HG03103 (cell line): ENCODE measurements around the gene TMEM220.
"Not testable (repeated sequence)": the region's sequence is repeated elsewhere in the genome, so short reads cannot be mapped to it uniquely, and the experiment has no call there.

Source experiments
- ATAC-seq: cut with Tn5 transposase; IDR thresholded peaks from one replicate; pipeline ENCODE4 v1.9.1; 2021; ENCODE audit warnings: low read depth; ENCODE audit not compliant: unreplicated experiment

TMEM220 gene

DNA sequence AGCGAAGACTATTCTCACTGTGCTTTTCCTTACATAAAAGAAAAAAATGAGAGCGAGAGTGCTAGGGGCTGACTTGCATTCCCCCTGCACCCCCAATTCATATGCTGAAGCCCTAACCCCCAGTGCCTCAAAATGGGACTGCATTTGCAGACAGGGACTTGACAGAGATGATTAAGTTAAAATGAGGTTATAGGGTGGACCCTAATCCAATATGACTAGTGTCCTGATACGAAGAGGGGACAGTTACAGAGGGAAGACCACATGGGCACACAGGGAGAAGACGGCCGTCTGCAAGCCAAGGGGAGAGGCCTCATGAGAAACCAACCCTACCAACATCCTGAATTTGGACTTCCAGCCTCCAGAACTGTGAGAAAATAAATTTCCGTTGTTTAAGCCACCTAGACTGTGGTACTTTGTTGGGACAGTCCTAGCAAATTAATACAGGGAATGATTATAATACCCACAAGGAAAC, 1.6 kb upstream of the TMEM220 start:
- ATAC-seq = no peak

DNA sequence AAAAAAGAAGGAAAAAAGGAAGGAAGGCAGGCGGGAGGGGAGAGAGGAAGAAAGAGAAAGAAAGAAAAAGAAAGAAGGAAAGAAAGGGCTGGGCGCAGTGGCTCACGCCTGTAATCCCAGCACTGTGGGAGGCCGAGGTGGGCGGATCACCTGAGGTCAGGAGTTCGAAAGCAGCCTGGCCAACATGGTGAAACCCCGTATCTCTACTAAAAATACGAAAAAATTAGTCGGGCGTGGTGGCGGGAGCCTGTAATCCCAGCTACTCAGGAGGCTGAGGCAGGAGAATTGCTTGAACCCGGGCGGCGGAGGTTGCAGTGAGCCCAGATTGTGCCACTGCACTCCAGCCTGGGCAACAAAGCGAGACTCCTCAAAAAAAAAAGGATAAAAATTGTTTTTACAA, 424 bp upstream of the TMEM220 start:
- not testable (repeated sequence) for ATAC-seq

DNA sequence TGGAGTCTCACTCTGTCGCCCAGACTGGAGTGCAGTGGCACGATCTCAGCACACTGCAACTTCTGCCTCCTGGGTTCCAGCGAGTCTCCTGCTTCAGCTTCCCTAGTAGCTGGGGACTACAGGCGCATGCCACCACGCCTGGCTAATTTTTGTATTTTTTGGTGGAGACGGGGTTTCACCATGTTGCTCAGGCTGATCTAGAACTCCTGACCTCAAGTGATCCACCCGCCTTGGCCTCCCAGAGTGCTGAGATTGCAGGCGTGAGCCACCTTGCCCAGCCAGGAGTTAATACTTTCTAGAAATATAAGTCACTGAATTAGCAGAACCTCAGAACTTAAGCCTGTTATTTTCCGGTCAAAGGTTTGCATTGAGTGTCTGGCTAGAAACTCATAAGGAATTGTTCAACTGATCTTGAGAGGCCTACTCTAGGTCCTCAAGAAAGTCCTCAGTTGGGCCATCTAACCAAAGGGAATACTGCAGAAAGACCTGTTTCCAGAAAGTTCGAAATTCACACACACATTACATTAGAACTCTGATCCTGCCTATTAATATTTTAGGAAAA, 1.4 kb downstream of the TMEM220 start:
- no peak for ATAC-seq

DNA sequence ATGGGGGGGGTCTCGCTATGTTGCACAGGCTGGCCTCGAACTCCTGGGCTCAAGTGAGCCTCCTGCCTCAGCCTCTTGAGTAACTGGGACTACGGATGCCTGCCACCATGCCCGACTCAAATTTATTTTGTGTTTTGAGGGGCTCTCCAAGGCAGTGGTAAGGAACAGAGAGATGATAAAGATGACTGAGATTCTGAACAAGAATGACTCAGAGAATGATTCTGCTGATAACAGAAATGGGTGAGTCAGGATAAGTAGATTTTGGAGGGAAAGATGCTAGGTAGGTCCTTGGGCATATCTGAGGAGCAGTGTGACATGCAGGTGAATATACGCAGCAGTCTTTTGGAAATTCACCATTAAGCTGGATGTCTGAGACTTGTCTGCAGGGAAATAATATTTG, 2.6 kb downstream of the TMEM220 start:
- ATAC-seq = no peak

DNA sequence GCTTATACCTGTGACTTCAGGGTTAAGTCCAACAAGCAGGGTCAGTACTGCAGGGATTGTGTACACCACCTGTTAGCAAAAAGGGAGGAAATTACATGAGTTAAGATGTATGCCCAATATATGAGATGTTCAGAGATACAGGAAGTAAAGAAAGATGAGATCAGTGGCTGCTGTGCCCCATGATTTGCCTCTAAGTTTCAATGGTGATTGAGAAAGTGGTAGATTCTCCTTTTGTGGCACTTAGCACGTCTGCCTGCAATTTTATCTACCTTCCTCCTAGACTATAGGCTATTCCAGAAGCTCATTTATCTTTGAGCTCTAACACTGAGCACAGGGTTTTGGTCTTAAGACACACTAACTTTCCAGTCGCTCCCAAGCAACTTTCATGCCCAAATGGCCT, 3.6 kb downstream of the TMEM220 start:
- no peak for ATAC-seq

DNA sequence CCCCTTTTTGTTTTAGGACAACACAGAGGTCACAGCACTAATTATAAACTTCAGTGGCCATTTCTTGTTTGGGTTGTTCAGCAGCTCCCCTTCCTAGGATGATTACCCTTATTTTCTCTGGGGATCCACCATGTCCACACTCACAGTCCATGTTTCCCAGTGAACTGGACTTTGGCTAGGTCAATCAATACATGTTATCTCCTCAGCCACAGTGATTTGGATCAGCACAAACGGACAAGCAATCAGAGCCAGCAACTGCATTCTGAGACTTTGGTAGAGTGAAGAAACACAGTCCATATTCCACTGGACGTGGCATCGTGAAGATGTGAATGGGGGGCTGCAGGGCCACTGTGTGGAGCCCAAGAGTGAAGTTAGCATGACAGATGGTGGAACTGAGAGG, 4.6 kb downstream of the TMEM220 start:
- ATAC-seq = no peak

DNA sequence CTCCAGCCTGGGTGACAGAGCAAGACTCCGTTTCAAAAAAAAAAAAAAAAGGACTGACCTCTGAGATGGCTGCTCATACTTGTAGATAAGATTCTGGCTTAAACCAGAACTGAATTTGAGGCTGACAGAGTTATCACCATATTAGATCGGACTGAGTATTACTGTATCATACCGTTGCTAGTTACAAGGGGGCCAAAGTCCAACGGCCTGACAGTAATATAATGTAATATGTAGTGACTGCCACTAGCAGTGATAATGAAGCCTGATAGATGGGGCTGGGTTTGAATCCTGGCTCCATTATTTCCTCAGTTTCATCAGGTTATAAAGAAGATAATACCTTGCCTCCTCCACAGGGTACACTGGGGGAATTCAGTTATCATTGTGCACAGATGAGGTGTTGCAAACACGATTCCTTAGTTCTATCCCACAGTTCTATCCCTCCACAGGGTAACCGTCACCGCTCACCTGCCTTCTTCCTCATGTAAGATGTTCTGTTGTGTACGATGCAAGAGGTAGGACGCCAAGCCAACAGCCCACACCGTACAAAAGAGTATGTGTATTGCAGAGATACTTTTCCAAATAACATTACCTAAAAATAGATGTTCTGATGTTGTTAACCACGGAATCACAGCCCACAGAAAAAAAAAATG, 5.2 kb downstream of the TMEM220 start:
- no peak for ATAC-seq

DNA sequence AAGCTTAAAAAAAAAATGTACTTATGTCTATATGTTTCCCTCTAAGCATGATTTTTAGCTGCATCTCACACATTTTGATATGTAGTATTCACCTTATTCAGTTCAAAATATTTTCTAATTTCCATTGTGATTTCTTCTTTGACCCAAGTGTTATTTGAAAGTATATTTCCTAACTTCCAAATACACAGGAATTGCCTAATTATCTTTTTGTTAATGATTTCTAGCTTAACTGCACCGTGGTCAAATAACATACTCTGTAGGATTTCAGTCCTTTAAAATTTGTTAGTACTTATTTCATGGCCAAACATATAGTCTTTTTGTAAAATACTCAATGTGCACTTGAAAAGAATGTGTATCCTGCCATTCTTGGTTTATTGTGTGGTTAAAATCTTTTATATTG, 11.3 kb downstream of the TMEM220 start:
- no peak for ATAC-seq

DNA sequence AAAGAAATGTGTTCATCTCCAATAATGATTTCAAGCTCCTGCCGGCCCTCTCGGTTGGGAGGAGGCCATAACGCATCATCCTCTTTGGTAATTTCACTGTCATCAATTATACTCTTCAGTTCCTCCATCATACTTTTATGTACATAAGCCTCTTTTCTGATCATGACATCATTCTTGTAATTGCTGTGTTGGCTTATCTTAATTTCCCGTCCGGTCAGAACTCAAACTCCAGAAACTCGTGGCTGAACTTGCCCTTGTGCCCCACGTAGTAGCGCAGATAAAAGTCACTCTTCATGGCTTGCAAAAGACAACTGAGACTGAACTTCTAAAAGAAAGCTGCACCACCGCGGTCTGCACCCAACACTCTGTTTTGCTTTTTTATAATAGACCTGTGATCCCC, 13.6 kb downstream of the TMEM220 start:
- no peak for ATAC-seq

DNA sequence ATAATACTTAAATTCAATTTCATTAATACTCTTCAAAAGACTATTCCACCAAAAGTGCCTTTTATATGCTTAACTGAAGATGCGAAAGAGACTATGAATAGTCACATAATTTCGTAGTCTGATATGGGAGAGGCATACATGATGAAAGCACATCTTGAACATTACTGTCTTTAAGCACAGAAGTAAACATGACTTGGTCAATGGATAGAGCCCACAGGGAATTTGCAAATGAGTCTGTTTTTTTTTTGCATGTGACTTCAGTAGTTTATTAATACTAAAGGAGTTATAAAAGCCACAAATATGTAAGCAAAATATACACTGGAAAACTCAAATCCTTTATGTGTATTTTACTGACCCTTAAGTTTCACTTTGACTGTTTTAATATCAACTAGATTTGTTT, 16.5 kb downstream of the TMEM220 start:
- no peak for ATAC-seq

DNA sequence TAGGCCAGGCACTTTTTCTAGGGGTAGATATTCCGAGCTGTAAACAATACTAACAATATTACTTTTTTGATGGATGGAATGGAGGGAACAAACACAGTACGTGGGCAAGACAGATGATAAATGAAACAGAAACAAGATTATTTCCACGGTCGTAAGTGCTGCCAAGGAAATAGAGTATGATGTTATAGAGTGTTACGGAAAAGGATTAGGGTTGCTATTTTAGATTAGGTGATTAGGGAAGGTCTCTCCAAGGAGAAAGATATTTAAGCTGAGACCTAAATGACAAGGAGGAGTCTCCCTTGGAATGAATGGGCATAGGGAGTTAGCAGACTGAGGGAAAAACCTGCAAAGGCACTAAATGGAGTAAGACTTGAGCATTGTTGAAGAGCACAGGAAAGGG, 24.1 kb downstream of the TMEM220 start:
- ATAC-seq = no peak

DNA sequence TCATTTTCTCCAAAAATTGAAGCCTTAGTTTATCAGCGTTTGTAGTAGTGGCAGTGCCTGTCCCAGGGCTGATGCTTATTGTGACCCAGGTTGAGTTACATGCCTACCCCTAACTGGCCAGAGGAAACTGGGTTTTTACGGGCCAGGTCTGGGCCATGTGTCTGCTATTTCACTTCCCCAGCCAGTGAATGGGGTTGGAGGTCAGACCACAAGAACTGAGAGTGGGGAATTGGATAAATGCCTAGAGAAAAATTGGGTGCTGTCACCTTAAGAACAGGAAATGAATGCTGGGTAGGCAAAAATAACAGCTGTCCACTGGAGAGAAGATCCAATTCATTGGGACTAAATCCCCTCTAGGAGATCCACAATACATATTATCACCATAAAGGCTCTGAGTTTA, 27.2 kb downstream of the TMEM220 start:
- ATAC-seq = no peak

DNA sequence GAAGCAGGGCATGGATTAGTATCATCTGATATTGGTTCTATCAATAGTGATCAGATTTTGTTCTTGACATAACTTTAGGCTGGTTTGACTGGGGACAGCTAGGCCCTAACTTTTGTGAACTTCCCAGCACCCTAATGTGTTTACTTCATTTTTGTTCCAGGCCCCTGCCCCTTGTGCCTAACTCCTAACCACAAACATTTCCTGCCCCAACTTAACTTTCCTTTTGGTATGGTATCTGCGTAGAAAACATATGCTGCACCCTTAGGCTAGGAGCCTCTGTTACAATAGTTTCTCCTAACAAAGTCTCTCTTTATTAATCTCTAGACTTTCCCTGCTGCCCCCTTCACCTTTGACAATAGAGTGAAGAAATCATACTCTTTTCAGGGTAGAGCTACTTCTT, 30.0 kb downstream of the TMEM220 start:
- ATAC-seq = no peak

DNA sequence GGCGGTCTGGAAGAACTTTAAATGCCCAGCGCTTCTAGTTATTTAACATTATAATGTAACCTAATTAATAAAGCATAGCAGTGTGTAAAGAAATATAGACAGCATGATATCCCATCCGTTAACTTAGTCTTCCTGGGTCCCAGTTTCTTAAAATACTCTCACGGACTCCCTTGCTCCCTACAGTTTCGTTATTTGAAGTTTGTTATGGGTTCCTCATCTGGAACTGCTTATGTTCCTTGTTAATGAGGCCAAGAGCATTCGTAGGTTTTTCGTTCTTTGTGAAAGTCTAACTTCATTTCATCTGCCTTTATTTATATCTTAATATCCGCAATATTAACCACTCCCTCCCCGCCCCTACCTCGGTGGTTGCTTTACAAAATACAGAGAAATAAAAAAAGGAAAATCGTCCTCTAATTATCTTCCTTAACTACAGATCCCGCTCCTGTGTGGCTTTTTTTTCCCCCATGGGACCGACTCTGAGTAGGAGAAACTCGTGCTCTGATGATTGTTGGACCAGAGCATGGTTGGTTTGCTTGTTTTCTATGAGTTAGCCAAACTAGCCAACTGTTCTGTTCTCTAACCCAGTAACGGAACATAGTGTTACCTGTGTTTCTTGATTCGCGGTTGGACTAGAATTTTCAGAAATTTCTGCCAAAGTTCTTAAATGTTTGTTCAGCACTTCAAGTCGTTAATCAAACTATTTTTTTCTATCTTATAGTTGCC, 31.6 kb downstream of the TMEM220 start:
- no peak for ATAC-seq

DNA sequence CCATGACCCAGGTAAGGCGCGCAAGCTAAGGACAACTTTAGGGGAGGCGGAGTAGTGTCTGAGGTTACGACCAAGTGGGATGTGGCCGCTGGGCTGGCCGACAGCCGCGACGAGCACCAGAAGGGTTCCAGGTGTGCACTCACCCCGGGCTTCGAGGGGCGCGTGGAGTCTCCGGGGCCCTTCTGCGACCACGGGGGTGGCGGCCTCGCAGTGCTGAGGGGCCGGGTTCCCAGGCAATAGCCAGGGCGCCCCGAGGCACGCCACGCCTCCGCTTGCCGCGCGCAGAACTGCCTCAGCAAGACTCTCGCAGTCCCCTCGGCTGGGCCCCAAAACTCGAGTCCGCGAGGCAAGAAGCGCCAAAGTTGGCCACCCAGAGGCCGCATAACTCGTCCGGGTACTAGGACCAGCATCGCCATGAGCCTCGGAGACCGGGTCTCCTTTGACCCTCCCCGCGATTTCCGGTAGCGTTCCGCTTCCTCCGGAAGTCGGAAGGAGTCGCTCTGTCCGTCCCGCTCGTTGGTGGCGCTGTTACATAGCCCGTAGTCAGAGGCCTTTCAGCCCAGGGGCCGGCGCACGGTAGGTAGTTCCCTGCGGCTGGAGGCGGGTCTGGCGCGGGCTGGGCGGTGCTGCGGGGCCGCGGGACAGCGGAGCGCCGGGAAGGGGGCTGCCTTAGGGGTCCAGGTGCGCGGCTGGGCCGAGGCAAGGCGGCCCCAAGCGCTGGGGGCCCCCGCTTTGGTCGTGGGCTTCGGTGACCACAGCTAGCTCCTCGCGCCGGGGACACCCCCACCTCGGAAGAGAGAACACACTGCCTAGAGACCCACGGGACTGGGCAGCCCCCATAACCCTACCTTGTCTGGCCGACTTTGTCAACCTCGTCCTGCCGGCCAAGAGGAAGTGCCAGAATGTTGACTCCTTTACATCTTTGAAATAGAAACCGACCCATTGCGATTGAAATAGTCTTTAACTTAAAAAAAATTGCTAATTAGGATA, 32.4 kb downstream of the TMEM220 start, which contains the start of the genes ADPRM and SCO1:
Gene ADPRM, plus strand, starts transcription at position 503 of the 990 bp plus-strand sequence. CDS start 7,333 bp downstream, outside the sequence.
Gene SCO1, minus strand, starts transcription at position 442 of the 990 bp plus-strand sequence. Its CDS starts 26 bp downstream, at position 416.
- ATAC-seq = peak; percentile 97

DNA sequence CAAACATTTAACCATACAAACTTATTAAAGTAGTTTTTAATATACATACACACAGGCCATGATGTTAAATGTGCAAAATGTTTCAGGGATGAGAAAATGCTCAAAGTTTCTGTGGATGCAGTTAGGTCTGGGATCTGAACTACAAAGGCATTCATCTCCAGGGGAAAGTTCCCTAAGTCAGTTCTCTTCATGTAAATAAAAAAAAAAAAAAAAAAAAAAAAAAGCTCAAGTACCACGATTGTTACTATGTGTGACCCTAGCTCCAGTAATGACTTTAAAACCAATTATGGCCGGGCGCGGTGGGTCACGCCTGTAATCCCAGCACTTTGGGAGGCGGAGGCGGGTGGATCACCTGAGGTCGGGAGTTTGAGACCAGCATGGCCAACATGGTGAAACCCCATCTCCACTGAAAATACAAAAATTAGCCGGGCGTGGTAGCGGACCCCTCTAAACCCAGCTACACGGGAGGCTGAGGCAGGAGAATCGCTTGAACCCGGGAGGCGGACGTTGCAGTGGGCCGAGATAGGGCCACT, 33.9 kb downstream of the TMEM220 start:
- ATAC-seq = not testable (repeated sequence)

DNA sequence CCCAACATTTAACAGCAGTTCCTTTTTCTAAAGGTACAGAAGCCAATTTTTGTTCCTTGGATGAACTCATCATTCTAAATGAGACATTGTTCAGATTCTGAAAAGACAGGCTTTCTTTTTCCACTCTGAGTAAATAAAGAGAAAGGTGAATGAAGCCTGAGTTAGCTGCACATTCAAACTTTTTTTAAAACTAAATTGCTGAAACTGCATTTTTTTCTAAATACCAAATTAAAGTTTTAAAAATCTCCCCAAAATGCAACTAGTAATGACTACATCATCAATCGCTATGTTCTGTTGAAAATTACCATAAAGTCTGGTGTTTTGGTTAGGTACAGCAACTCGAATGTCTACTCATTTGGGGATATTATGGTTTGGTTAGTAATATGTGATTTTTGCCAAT, 42.3 kb downstream of the TMEM220 start:
- ATAC-seq = no peak

DNA sequence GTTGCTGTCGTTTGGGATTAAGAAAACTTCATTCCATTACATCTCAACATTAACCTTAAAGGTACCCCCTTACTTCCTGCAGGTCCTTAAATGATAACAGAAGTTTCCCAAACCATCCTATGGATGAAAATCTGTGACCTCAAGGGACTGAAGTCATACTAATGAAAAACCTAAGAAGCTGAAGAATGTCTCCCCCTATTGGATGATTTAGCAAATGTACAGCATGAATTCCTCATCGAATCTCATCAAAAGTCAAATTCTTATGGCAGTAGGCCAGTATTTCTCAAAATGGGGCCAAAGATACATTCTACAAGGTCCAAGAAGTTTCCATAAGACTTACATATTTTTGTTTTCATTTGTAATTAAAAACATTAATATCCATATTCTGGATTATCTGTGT, 46.0 kb downstream of the TMEM220 start:
- ATAC-seq = no peak

DNA sequence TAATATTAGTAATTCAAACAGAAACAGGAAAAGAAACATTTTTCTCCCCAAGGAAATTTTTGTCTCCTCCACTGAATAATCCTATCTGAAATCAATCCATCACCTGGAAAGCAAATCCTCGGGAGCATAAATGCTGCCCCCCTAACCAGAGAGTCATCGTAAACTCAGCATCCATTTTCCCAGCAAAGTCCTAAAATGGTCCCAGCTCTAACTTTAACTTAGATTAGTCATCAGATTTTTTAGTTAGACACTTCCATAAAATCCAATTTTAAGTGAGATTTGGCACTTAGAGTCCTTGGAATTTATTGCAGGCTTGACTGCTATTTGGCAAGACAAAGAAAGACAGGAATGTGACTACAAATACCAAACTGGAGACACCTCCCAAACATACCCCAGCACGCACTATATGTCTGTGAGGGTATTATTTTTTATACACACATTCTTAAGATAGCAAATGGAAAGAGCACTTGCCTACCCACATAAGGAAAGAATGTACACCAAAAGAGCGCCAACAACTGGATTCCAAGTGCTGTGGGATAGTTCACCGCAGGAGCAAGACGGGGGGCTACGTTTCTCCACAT, 47.9 kb downstream of the TMEM220 start:
- no peak for ATAC-seq

DNA sequence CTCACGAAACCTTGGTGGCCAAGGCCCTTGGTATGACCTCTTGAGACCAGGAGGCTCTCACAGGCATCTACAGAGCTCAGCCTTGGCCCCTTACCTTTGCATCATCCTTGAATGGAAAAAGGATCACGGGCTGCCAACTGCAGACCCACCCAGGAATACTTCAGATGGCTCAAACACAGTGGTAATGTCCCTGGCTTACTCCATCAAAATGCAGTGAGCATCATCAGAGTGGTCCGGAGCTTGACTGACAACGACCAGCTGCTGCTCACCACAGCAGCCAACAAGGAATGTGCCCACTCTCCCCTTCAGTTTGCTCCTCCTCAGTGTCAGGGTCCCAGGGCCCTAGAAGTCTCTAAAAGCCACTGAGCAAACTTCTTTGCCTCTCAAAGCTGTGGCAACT, 55.1 kb downstream of the TMEM220 start:
- no peak for ATAC-seq
